GM23338 (cell line): Measurements from ENCODE around the gene DENND2A.

Experiments used
- CTCF ChIP-seq, 2 experiments: fragments of 200-600 bp in 1 of 2; sonication (generic) in 1 of 2; conservative IDR thresholded peaks; 2 replicates each; pipeline versions ENCODE4 v1.5.1 to v1.6.1; 2016 to 2017; ENCODE audit warnings: antibody characterized with exemption in 2 of 2, low read depth in 2 of 2, mild to moderate bottlenecking in 2 of 2, moderate library complexity in 1 of 2
- EZH2phosphoT487 ChIP-seq: fragments of 200-600 bp; sonication (generic); IDR thresholded peaks from one replicate; pipeline ENCODE4 v1.8.1; 2018; ENCODE audit warnings: antibody characterized with exemption; ENCODE audit not compliant: unreplicated experiment
- JUNB ChIP-seq: IDR thresholded peaks from one replicate; pipeline ENCODE4 v1.6.1; 2016; ENCODE audit warnings: antibody characterized with exemption; ENCODE audit not compliant: unreplicated experiment
- POLR2AphosphoS5 ChIP-seq: IDR thresholded peaks from 2 replicates; pipeline ENCODE4 v1.6.1; 2016; ENCODE audit warnings: antibody characterized with exemption, low read depth

GRCh38 chr7:140581411-140581810 is 59.2 kb downstream of the DENND2A start:
- TF ChIP-seq CTCF (conservative IDR thresholded peaks at IDR 0.05; ENCODE audit: low read depth in 2 of 2) (no peak), EZH2phosphoT487 (no peak), POLR2AphosphoS5 (no peak), JUNB (no peak)
